PC-3 (cell line): Measurements from ENCODE around the gene SH3RF1. TPM values are rescaled to one million over a fixed set of nuclear protein-coding genes. Genes with fewer than 3 reads are reported as not detected.

Experiments used
- ATAC-seq: fragments of 200-7000 bp; cut with Tn5 transposase; 2 replicates; pipeline ENCODE4 v1.9.1; 2020; ENCODE audit warnings: mild to moderate bottlenecking, moderate library complexity
- BruUV-seq: library from RNA; stranded (reverse); fragments of 400-500 nt; replicated peaks from 2 replicates; lab custom pipeline; 2021; lab: Mats Ljungman, UMichigan
- CTCF ChIA-PET: fragments of 300-600 bp; sonication (Branson Sonifier 250); formaldehyde crosslinking; loops from one replicate; lab custom pipeline; 2022; ENCODE audit warnings: antibody characterized with exemption; lab: Charles Lee
- POLR2A ChIA-PET: fragments of 300-600 bp; sonication (Branson Sonifier 250); formaldehyde crosslinking; loops from one replicate; lab custom pipeline; 2022; ENCODE audit warnings: antibody characterized with exemption; ENCODE audit not compliant: unreplicated experiment; lab: Charles Lee
- DNase-seq: peaks from one replicate; pipeline ENCODE4 v3.0.0-alpha.2; 2015
- H2AFZ ChIP-seq: fragments of 300-600 bp; sonication (generic); 2 replicates; pipeline ENCODE4 v1.6.0; 2016; ENCODE audit warnings: antibody characterized with exemption, low read length
- H3F3A ChIP-seq: fragments of 300-600 bp; sonication (generic); one replicate; pipeline ENCODE4 v1.6.0; 2017; ENCODE audit warnings: antibody characterized with exemption, low read length, control low read depth, mild to moderate bottlenecking; ENCODE audit not compliant: unreplicated experiment
- H3K27ac ChIP-seq: fragments of 300-600 bp; sonication (generic); 2 replicates; pipeline ENCODE4 v1.5.1; 2016; ENCODE audit warnings: mild to moderate bottlenecking, low read length
- H3K27me3 ChIP-seq: fragments of 300-600 bp; sonication (generic); 2 replicates; pipeline ENCODE4 v1.6.1; 2016; ENCODE audit warnings: low read length, mixed read lengths
- H3K36me3 ChIP-seq: fragments of 300-600 bp; sonication (generic); 2 replicates; pipeline ENCODE4 v1.6.1; 2016; ENCODE audit warnings: low read depth, mixed run types, low read length, mixed read lengths
- H3K4me1 ChIP-seq: fragments of 300-600 bp; sonication (generic); 2 replicates; pipeline ENCODE4 v1.5.1; 2016; ENCODE audit warnings: low read length; ENCODE audit not compliant: insufficient read depth
- H3K4me2 ChIP-seq: fragments of 300-600 bp; sonication (generic); 2 replicates; pipeline ENCODE4 v1.6.0; 2016; ENCODE audit warnings: low read length
- H3K4me3 ChIP-seq: fragments of 300-600 bp; sonication (generic); 2 replicates; pipeline ENCODE4 v1.5.1; 2016; ENCODE audit warnings: mild to moderate bottlenecking, low read length, mixed read lengths
- H3K79me2 ChIP-seq: fragments of 300-600 bp; sonication (generic); 2 replicates; pipeline ENCODE4 v1.6.1; 2017; ENCODE audit warnings: low read length, mixed read lengths
- H3K9ac ChIP-seq: fragments of 300-600 bp; sonication (generic); 2 replicates; pipeline ENCODE4 v1.6.0; 2016; ENCODE audit warnings: mild to moderate bottlenecking, low read length
- H3K9me2 ChIP-seq: fragments of 300-600 bp; sonication (generic); replicated peaks from 2 replicates; pipeline ENCODE4 v1.6.1; 2016; ENCODE audit warnings: mixed run types, low read length, mixed read lengths
- H3K9me3 ChIP-seq: fragments of 300-600 bp; sonication (generic); 2 replicates; pipeline ENCODE4 v1.6.1; 2016; ENCODE audit warnings: low read length, mixed read lengths
- H4K20me1 ChIP-seq: fragments of 300-600 bp; sonication (generic); 2 replicates; pipeline ENCODE4 v1.6.1; 2016; ENCODE audit warnings: low read length, mixed read lengths
- CTCF ChIP-seq: fragments of 300-600 bp; sonication (generic); conservative IDR thresholded peaks from 2 replicates; pipeline ENCODE4 v1.5.1; 2017; ENCODE audit warnings: antibody characterized with exemption, low read depth, mild to moderate bottlenecking, low read length
- EZH2 ChIP-seq: fragments of 300-600 bp; sonication (generic); IDR thresholded peaks from one replicate; pipeline ENCODE4 v1.6.1; 2017; ENCODE audit warnings: antibody characterized with exemption, mild to moderate bottlenecking, low read length; ENCODE audit not compliant: unreplicated experiment
- EZH2phosphoT487 ChIP-seq: fragments of 300-600 bp; sonication (generic); IDR thresholded peaks from 2 replicates; pipeline ENCODE4 v1.6.1; 2018; ENCODE audit warnings: mild to moderate bottlenecking, antibody characterized with exemption, low read length, borderline replicate concordance
- intact Hi-C: fragments of 100-400 bp; cut with micrococcal nuclease; formaldehyde crosslinking; loops from 2 replicates; pipeline ENCODE4 v1.9.0; 2023
- total RNA-seq: library from RNA; depleted of rRNA; stranded (reverse); fragments of >200 nt; gene quantifications from 2 replicates; pipeline ENCODE4 v1.2.3, GENCODE V29; 2014

The SH3RF1 gene
- total RNA-seq, 1 experiment from 2014 or later: 21.0 TPM

GRCh38 chr4:169128902-169129301 is 141.9 kb downstream of the SH3RF1 start:
- no peaks in the 10 kb centered on the region for H3K27me3 ChIP-seq
- no peaks in the 10 kb centered on the region for H3K4me1 ChIP-seq
- H3K4me2 ChIP-seq: no peak overlapping the region
- H3K9me3 ChIP-seq: no peaks in the 10 kb centered on the region
- H2AFZ ChIP-seq: no peak overlapping the region
- H4K20me1 ChIP-seq: no peaks in the 10 kb centered on the region
- ChIA-PET CTCF (no interaction called here), POLR2A (no interaction called here)
- no peak for TF ChIP-seq EZH2phosphoT487
- no peak for TF ChIP-seq CTCF
- TF ChIP-seq EZH2: no peak
- intact Hi-C loops: no loop called here
- no peaks in the 10 kb centered on the region for H3F3A ChIP-seq
- H3K9me2 ChIP-seq: no peaks in the 10 kb centered on the region
- no peak for ATAC-seq
- DNase-seq: no peak
- H3K27ac ChIP-seq: no peak overlapping the region
- H3K4me3 ChIP-seq: no peak overlapping the region
- H3K36me3 ChIP-seq: peaks cover 59% of the 10 kb centered on the region; the same call in 1 of the 2 replicates
- BruUV-seq: TSS peak; percentile 27
- no peaks in the 10 kb centered on the region for H3K79me2 ChIP-seq
- no peak overlapping the region for H3K9ac ChIP-seq

- CTCF ChIA-PET: no interaction called here
- H3K9me2 ChIP-seq: no peaks in the 10 kb centered on the region
- H3K9me3 ChIP-seq: no peaks in the 10 kb centered on the region
- H3K36me3 ChIP-seq: peaks cover 54% of the 10 kb centered on the region; the same call in 1 of the 2 replicates
- H3K27ac ChIP-seq: no peak overlapping the region
- intact Hi-C loops: no loop called here
- no peaks in the 10 kb centered on the region for H4K20me1 ChIP-seq
- TF ChIP-seq CTCF (no peak), EZH2 (no peak)
- no peak overlapping the region for H3K4me2 ChIP-seq
- H3K4me1 ChIP-seq: no peaks in the 10 kb centered on the region
- no peaks in the 10 kb centered on the region for H3F3A ChIP-seq
- H2AFZ ChIP-seq: no peak overlapping the region
- H3K4me3 ChIP-seq: no peak overlapping the region
- POLR2A ChIA-PET: no interaction called here
- DNase-seq (no peak), ATAC-seq (no peak)
- no peaks in the 10 kb centered on the region for H3K27me3 ChIP-seq
- no peak overlapping the region for H3K9ac ChIP-seq
- H3K79me2 ChIP-seq: no peaks in the 10 kb centered on the region
- BruUV-seq: no TSS peak
Measured at GRCh38 chr4:169127314-169127713, 143.4 kb downstream of the SH3RF1 start.

- no peak overlapping the region for H3K4me2 ChIP-seq
- H3K4me1 ChIP-seq: no peaks in the 10 kb centered on the region
- no peak overlapping the region for H3K27ac ChIP-seq
- ATAC-seq (no peak), DNase-seq (no peak)
- peaks cover 58% of the 10 kb centered on the region for H3K36me3 ChIP-seq
- TF ChIP-seq EZH2 (no peak), EZH2phosphoT487 (no peak), CTCF (no peak)
- H3K4me3 ChIP-seq: no peak overlapping the region
- H3K9ac ChIP-seq: no peak overlapping the region
- no peaks in the 10 kb centered on the region for H4K20me1 ChIP-seq
- ChIA-PET POLR2A (interaction anchor here (0.6 kb wide), 1 partner anchor 77 kb away, joined by 3 read pairs; no protein-coding TSS in a partner anchor), CTCF (no interaction called here)
- no peaks in the 10 kb centered on the region for H3K79me2 ChIP-seq
- H3K27me3 ChIP-seq: no peaks in the 10 kb centered on the region
- H3K9me2 ChIP-seq: no peaks in the 10 kb centered on the region
- BruUV-seq: no TSS peak
- no peaks in the 10 kb centered on the region for H3F3A ChIP-seq
- intact Hi-C loops: no loop called here
- H2AFZ ChIP-seq: no peak overlapping the region
- no peaks in the 10 kb centered on the region for H3K9me3 ChIP-seq
Measured at GRCh38 chr4:169124661-169125060, 146.1 kb downstream of the SH3RF1 start.
